ENCODE measurements around the gene SOX30. TPM values are rescaled to one million over a fixed set of nuclear protein-coding genes. Genes with fewer than 3 reads are reported as not detected.
"Not testable (repeated sequence)": the region's sequence is repeated elsewhere in the genome, so short reads cannot be mapped to it uniquely, and the experiment has no call there.

SOX30 gene
- total RNA-seq, result under 1 TPM in 1 of 2 donors, not detected in 1; under 0.01 TPM
- under 1 TPM in 1 of 2 donors, not detected in 1; 0.21 TPM for polyA plus RNA-seq

- no peak for DNase-seq (ENCODE audit: low spot score)
- peak within 1 kb of the TSS in 2 of 3 donors; percentile 40 to 56 for H3K4me3 ChIP-seq (ENCODE audit: low read depth in 1 of 3, low read length in 3 of 3)
- no peaks in the 10 kb centered on the region for H3K4me1 ChIP-seq (ENCODE audit: control insufficient read depth in 4 of 4, insufficient read depth in 4 of 4, low read length in 3 of 4)
- TF ChIP-seq FOXA1 (IDR thresholded peaks at IDR 0.05), result no peak
- TF ChIP-seq CTCF (IDR thresholded peaks at IDR 0.05; ENCODE audit: low read depth, low read length, missing input control), result no peak
- no peak for TF ChIP-seq JUND (IDR thresholded peaks at IDR 0.05)
- TF ChIP-seq TAF1 (conservative IDR thresholded peaks at IDR 0.05), result no peak
- TF ChIP-seq EGR1 (IDR thresholded peaks at IDR 0.05; ENCODE audit: low read depth in 2 of 2), result no peak
- no peak for TF ChIP-seq HNF4G (IDR thresholded peaks at IDR 0.05)
- TF ChIP-seq RXRA (IDR thresholded peaks at IDR 0.05), result no peak
- no peak for TF ChIP-seq REST (IDR thresholded peaks at IDR 0.05)
- TF ChIP-seq ATF3 (IDR thresholded peaks at IDR 0.05), result no peak
- TF ChIP-seq FOXA2 (IDR thresholded peaks at IDR 0.05), result no peak
- TF ChIP-seq ZBTB33 (IDR thresholded peaks at IDR 0.05), result no peak
- no peak for TF ChIP-seq NR2F2 (IDR thresholded peaks at IDR 0.05)
- TF ChIP-seq HNF4A (conservative IDR thresholded peaks at IDR 0.05), result no peak
- no peak for TF ChIP-seq MAX (IDR thresholded peaks at IDR 0.05)
- H3K36me3 ChIP-seq (ENCODE audit: control insufficient read depth in 4 of 4, insufficient read depth in 3 of 4, low read depth in 1 of 4, low read length in 3 of 4), result no peaks in the 10 kb centered on the region
- WGBS, result 82% methylated on average over 15 of the region's 15 CpGs
- no peak within 1 kb of the TSS for H3K9ac ChIP-seq (ENCODE audit: low read depth in 1 of 2, low read length in 2 of 2)
- no peak within 1 kb of the TSS for H3K27ac ChIP-seq (ENCODE audit: low read depth in 1 of 2, low read length in 2 of 2)
- no peaks in the 10 kb centered on the region for H3K27me3 ChIP-seq (ENCODE audit: control insufficient read depth in 4 of 4, insufficient read depth in 4 of 4, low read length in 3 of 4)
- H3K9me3 ChIP-seq (ENCODE audit: control insufficient read depth in 4 of 4, low read length in 3 of 4), result peaks cover 0 to 19% (median 6%) of the 10 kb centered on the region in 4 donors
Measured at GRCh38 chr5:157652377-157652692, at the start of gene SOX30. TSS of gene SOX30 (minus strand) at chr5:157652438. CDS start at chr5:157652078, 360 bp downstream.

- H3K9ac ChIP-seq (ENCODE audit: low read depth in 1 of 2, low read length in 2 of 2); H3K27ac ChIP-seq (ENCODE audit: low read depth in 1 of 2, low read length in 2 of 2); H3K27me3 ChIP-seq (ENCODE audit: control insufficient read depth in 4 of 4, insufficient read depth in 4 of 4, low read length in 3 of 4); H3K4me1 ChIP-seq (ENCODE audit: control insufficient read depth in 4 of 4, insufficient read depth in 4 of 4, low read length in 3 of 4); H3K9me3 ChIP-seq (ENCODE audit: control insufficient read depth in 4 of 4, low read length in 3 of 4); H3K36me3 ChIP-seq (ENCODE audit: control insufficient read depth in 4 of 4, insufficient read depth in 3 of 4, low read depth in 1 of 4, low read length in 3 of 4); DNase-seq (ENCODE audit: low spot score); H3K4me3 ChIP-seq (ENCODE audit: low read depth in 1 of 3, low read length in 3 of 3): not testable (repeated sequence)
- 68% methylated on average over 4 of the region's 4 CpGs for WGBS
Measured at GRCh38 chr5:157698674-157699073, 46.4 kb upstream of the SOX30 start.

GRCh38 chr5:157696154-157696553, 43.9 kb upstream of the SOX30 start:
- not testable (repeated sequence) for H3K27me3 ChIP-seq (ENCODE audit: control insufficient read depth in 4 of 4, insufficient read depth in 4 of 4, low read length in 3 of 4); H3K27ac ChIP-seq (ENCODE audit: low read depth in 1 of 2, low read length in 2 of 2); H3K9ac ChIP-seq (ENCODE audit: low read depth in 1 of 2, low read length in 2 of 2); H3K4me1 ChIP-seq (ENCODE audit: control insufficient read depth in 4 of 4, insufficient read depth in 4 of 4, low read length in 3 of 4); DNase-seq (ENCODE audit: low spot score); H3K9me3 ChIP-seq (ENCODE audit: control insufficient read depth in 4 of 4, low read length in 3 of 4); H3K36me3 ChIP-seq (ENCODE audit: control insufficient read depth in 4 of 4, insufficient read depth in 3 of 4, low read depth in 1 of 4, low read length in 3 of 4); H3K4me3 ChIP-seq (ENCODE audit: low read depth in 1 of 3, low read length in 3 of 3)
- 92% methylated on average over 3 of the region's 3 CpGs for WGBS

- WGBS, result 86% methylated on average over 25 of the region's 25 CpGs
- H3K27ac ChIP-seq (ENCODE audit: low read depth in 1 of 2, low read length in 2 of 2); H3K27me3 ChIP-seq (ENCODE audit: control insufficient read depth in 4 of 4, insufficient read depth in 4 of 4, low read length in 3 of 4); DNase-seq (ENCODE audit: low spot score); H3K9ac ChIP-seq (ENCODE audit: low read depth in 1 of 2, low read length in 2 of 2); H3K9me3 ChIP-seq (ENCODE audit: control insufficient read depth in 4 of 4, low read length in 3 of 4); H3K36me3 ChIP-seq (ENCODE audit: control insufficient read depth in 4 of 4, insufficient read depth in 3 of 4, low read depth in 1 of 4, low read length in 3 of 4); H3K4me1 ChIP-seq (ENCODE audit: control insufficient read depth in 4 of 4, insufficient read depth in 4 of 4, low read length in 3 of 4); H3K4me3 ChIP-seq (ENCODE audit: low read depth in 1 of 3, low read length in 3 of 3): not testable (repeated sequence)
Measured at GRCh38 chr5:157693816-157694215, 41.6 kb upstream of the SOX30 start.

All from liver (tissue), 9 donors.